HG03442 (cell line): Measurements from ENCODE around the gene PTPRN2.
"Not testable (repeated sequence)": the region's sequence is repeated elsewhere in the genome, so short reads cannot be mapped to it uniquely, and the experiment has no call there.

Experiments used
- ATAC-seq: cut with Tn5 transposase; IDR thresholded peaks from one replicate; pipeline ENCODE4 v1.9.1; 2021; ENCODE audit warnings: mild to moderate bottlenecking, moderate library complexity; ENCODE audit not compliant: unreplicated experiment

PTPRN2 gene

GRCh38 chr7:158425676-158426075 lies 161.9 kb downstream of the PTPRN2 start:
- not testable (repeated sequence) for ATAC-seq

GRCh38 chr7:158424531-158424930 lies 163.1 kb downstream of the PTPRN2 start:
- ATAC-seq = no peak

- no peak for ATAC-seq
Observed at GRCh38 chr7:158424011-158424410, 163.6 kb downstream of the PTPRN2 start.

- ATAC-seq = no peak
Observed at GRCh38 chr7:158422887-158423560, 164.6 kb downstream of the PTPRN2 start.

- ATAC-seq = no peak
Observed at GRCh38 chr7:158422196-158422886, 165.3 kb downstream of the PTPRN2 start.

GRCh38 chr7:158421361-158421760 lies 166.3 kb downstream of the PTPRN2 start:
- ATAC-seq = no peak

GRCh38 chr7:158420591-158421340 lies 166.9 kb downstream of the PTPRN2 start:
- no peak for ATAC-seq

- no peak for ATAC-seq
Observed at GRCh38 chr7:158419238-158419785, 168.3 kb downstream of the PTPRN2 start.

- not testable (repeated sequence) for ATAC-seq
Observed at GRCh38 chr7:158418395-158418794, 169.2 kb downstream of the PTPRN2 start.

- no peak for ATAC-seq
Observed at GRCh38 chr7:158416283-158416933, 171.2 kb downstream of the PTPRN2 start.

- no peak for ATAC-seq
Observed at GRCh38 chr7:158415316-158415715, 172.3 kb downstream of the PTPRN2 start.

GRCh38 chr7:158414486-158414961 lies 173.1 kb downstream of the PTPRN2 start:
- no peak for ATAC-seq

GRCh38 chr7:158414002-158414401 lies 173.6 kb downstream of the PTPRN2 start:
- no peak for ATAC-seq

GRCh38 chr7:158411232-158411950 lies 176.2 kb downstream of the PTPRN2 start:
- ATAC-seq = no peak

- no peak for ATAC-seq
Observed at GRCh38 chr7:158410720-158411119, 176.9 kb downstream of the PTPRN2 start.

GRCh38 chr7:158409816-158410330 lies 177.8 kb downstream of the PTPRN2 start:
- no peak for ATAC-seq

GRCh38 chr7:158409120-158409519 lies 178.5 kb downstream of the PTPRN2 start:
- ATAC-seq = no peak

- no peak for ATAC-seq
Observed at GRCh38 chr7:158408318-158408920, 179.2 kb downstream of the PTPRN2 start.

GRCh38 chr7:158407581-158408317 lies 179.9 kb downstream of the PTPRN2 start:
- no peak for ATAC-seq
